ENCODE results near the gene KCNH4. TPM values are rescaled to one million over a fixed set of nuclear protein-coding genes. Genes with fewer than 3 reads are reported as not detected.

Gene KCNH4
- total RNA-seq, 1 donor from 2014 or later = not detected

DNA sequence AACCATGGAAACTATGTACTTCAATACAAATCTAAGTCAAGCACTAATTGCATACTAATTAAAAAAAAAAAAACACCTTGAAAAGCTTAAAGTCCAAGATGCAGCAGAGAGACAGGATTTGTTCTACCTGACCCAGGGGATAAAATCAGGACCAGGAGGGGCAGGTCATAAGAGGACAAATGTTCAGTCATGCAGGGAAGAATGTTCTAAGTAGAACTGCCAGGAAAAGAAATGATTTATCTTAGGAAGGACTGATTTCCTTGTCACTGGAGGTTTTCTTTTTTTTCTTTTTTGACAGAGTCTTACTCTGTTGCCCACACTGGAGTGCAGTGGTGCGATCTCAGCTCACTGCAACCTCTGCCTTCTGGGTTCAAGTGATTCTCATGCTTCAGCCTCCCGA, 22.4 kb upstream of the KCNH4 start:
- TF ChIP-seq, protein P1, sequence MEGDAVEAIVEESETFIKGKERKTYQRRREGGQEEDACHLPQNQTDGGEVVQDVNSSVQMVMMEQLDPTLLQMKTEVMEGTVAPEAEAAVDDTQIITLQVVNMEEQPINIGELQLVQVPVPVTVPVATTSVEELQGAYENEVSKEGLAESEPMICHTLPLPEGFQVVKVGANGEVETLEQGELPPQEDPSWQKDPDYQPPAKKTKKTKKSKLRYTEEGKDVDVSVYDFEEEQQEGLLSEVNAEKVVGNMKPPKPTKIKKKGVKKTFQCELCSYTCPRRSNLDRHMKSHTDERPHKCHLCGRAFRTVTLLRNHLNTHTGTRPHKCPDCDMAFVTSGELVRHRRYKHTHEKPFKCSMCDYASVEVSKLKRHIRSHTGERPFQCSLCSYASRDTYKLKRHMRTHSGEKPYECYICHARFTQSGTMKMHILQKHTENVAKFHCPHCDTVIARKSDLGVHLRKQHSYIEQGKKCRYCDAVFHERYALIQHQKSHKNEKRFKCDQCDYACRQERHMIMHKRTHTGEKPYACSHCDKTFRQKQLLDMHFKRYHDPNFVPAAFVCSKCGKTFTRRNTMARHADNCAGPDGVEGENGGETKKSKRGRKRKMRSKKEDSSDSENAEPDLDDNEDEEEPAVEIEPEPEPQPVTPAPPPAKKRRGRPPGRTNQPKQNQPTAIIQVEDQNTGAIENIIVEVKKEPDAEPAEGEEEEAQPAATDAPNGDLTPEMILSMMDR (IDR thresholded peaks at IDR 0.05; ENCODE audit: insufficient read depth, low read length, poor library complexity, severe bottlenecking) = no peak
- no peak for DNase-seq (ENCODE audit: low read depth)
- Histone ChIP-seq H3K36me3 (ENCODE audit: control insufficient read depth, insufficient read depth, low read length) (peaks cover 2% of the 10 kb centered on the region), H3K27me3 (ENCODE audit: control insufficient read depth, insufficient read depth, low read length) (no peaks in the 10 kb centered on the region), H3K4me3 (ENCODE audit: low read depth, low read length) (no peak overlapping the region)

- Histone ChIP-seq H3K4me3 (ENCODE audit: low read depth, low read length) (no peak overlapping the region), H3K36me3 (ENCODE audit: control insufficient read depth, insufficient read depth, low read length) (peaks cover 2% of the 10 kb centered on the region), H3K27me3 (ENCODE audit: control insufficient read depth, insufficient read depth, low read length) (no peaks in the 10 kb centered on the region)
- DNase-seq (ENCODE audit: low read depth) = no peak
- TF ChIP-seq, protein P1 (IDR thresholded peaks at IDR 0.05; ENCODE audit: insufficient read depth, low read length, poor library complexity, severe bottlenecking) = no peak
Measured at GRCh38 chr17:42202696-42203095, 21.8 kb upstream of the KCNH4 start.

DNA sequence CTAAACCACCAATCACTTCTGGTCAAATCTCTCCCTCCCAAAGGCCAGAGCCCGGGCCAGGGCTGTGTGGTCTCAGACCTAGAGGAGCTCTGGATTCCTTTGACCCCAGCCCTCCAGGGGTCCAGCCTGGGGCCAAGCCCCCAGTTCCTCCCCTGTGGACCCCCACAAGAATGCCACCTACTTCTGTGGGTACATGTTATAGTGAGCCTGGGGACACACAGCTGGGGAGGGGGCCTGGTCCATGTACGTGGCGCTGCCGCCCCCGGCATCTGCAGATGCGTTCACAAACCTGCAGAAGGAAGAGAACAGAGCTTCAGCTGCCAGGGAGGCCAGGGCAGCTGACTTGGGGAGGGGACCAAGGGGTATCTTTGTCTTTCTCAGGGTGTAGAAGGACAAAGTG, 21.2 kb upstream of the KCNH4 start:
- DNase-seq (ENCODE audit: low read depth) = no peak
- TF ChIP-seq, protein P1 (IDR thresholded peaks at IDR 0.05; ENCODE audit: insufficient read depth, low read length, poor library complexity, severe bottlenecking) = no peak
- H3K4me3 ChIP-seq (ENCODE audit: low read depth, low read length) = no peak overlapping the region
- H3K36me3 ChIP-seq (ENCODE audit: control insufficient read depth, insufficient read depth, low read length) = peaks cover 2% of the 10 kb centered on the region
- H3K27me3 ChIP-seq (ENCODE audit: control insufficient read depth, insufficient read depth, low read length) = no peaks in the 10 kb centered on the region

DNA sequence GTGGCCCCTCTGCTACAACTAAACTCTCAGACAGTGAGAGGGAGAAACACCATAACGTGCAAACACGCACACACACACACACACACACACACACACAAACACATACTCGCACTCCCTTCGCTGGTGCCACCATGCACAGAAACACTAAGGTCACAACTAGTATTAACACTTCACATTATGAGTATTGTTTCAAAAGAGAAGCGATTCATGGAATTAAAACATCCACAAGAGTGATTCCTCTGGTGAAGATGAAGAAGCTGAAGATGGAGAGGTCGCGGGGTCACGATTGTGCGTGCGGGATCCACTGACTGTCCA, 20.5 kb upstream of the KCNH4 start:
- TF ChIP-seq, protein P1 (IDR thresholded peaks at IDR 0.05; ENCODE audit: insufficient read depth, low read length, poor library complexity, severe bottlenecking) = no peak
- peaks cover 2% of the 10 kb centered on the region for H3K36me3 ChIP-seq (ENCODE audit: control insufficient read depth, insufficient read depth, low read length)
- H3K4me3 ChIP-seq (ENCODE audit: low read depth, low read length) = no peak overlapping the region
- no peak for DNase-seq (ENCODE audit: low read depth)
- no peaks in the 10 kb centered on the region for H3K27me3 ChIP-seq (ENCODE audit: control insufficient read depth, insufficient read depth, low read length)

GRCh38 chr17:42200706-42201457, 19.9 kb upstream of the KCNH4 start:
- Histone ChIP-seq H3K27me3 (ENCODE audit: control insufficient read depth, insufficient read depth, low read length) (no peaks in the 10 kb centered on the region), H3K4me3 (ENCODE audit: low read depth, low read length) (no peak overlapping the region), H3K36me3 (ENCODE audit: control insufficient read depth, insufficient read depth, low read length) (peaks cover 2% of the 10 kb centered on the region)
- TF ChIP-seq, protein P1 (IDR thresholded peaks at IDR 0.05; ENCODE audit: insufficient read depth, low read length, poor library complexity, severe bottlenecking) = no peak
- no peak for DNase-seq (ENCODE audit: low read depth)

DNA sequence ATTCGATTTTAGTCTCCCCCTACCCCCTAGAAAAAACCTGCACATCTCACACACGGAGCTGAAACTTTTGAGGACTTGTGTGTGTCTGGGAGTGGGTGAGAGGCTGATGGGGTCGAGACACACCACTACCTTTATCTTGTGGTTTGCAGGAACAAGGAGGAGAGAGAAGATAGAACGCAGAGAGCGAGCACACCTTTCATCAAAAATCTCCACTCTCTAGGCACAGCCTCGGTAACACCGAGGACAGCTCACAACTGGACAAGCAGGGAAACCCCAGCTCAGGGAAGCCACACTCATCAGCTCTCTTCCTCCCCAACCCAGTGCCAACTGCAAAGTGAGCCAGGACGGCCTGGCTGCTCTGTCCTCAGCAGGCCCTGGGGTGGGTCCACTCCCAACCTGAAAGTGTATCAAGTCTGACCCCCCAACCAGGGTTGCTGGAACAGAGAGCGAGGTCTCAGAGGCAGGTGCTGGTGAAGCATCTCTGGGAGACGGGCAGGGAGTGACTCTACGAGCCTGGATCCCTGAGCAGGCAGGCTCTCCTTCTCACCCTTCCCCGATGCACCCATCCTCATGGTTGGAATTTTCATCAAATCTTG, 18.6 kb upstream of the KCNH4 start:
- no peaks in the 10 kb centered on the region for H3K27me3 ChIP-seq (ENCODE audit: control insufficient read depth, insufficient read depth, low read length)
- H3K36me3 ChIP-seq (ENCODE audit: control insufficient read depth, insufficient read depth, low read length) = peaks cover 2% of the 10 kb centered on the region
- DNase-seq (ENCODE audit: low read depth) = no peak
- no peak overlapping the region for H3K4me3 ChIP-seq (ENCODE audit: low read depth, low read length)
- TF ChIP-seq, protein P1 (IDR thresholded peaks at IDR 0.05; ENCODE audit: insufficient read depth, low read length, poor library complexity, severe bottlenecking) = no peak

All from kidney epithelial cell (primary cell).